ENCODE data around the gene PHACTR1.
A peak's percentile ranks its signal among the peaks of the same experiment; 100 is the strongest.

Gene PHACTR1

DNA sequence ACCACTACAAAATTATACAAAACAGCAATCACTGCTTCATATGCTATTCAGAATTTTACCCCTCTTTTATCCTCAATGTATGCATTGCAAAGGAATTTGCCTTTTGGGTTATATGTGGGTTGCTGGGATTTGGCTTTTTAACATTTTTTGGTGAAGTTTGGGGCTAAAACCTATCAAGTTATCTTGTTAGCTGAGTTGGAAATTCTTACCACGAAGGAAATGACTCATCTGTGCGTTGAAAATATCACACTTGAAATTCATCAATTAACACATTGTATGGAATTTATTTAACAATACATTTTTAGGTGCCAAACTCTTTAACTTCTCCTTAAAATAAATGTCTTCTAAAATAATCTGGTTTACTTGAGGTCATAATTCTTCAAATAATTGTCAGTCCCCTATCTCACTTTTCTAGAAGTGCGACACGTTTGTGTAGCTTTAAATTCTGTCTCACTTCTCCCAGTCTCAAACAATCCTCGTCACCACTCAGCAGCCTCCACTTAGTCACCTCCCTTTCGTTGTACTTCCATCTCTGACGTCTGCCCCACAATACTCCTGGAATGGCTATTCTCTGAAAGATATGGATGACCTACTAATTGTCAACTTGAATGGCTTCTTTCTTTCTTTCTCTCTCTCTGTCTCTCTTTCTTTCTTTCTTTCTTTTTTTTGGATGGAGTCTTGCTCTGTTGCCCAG, 88.5 kb downstream of the PHACTR1 start:
- no peak for DNase-seq

DNA sequence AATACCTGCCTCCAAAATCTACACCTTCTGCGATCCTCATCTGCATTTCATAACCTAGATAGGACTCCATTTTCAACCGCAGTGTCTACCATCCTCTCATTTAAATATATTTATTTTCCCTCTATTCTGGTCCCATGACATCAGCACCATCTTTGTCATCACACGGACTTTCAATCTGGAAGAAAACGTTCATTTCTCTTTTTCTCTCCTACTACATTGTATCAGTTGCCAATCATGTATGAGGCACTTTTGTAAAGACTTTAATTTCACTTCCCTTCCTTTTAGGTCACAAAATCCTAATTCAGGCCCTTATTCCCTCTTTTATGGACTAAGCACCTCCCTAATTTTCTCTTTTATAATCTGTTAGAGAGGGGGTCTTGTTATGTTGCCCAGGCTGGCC, 89.6 kb downstream of the PHACTR1 start:
- DNase-seq: no peak

DNA sequence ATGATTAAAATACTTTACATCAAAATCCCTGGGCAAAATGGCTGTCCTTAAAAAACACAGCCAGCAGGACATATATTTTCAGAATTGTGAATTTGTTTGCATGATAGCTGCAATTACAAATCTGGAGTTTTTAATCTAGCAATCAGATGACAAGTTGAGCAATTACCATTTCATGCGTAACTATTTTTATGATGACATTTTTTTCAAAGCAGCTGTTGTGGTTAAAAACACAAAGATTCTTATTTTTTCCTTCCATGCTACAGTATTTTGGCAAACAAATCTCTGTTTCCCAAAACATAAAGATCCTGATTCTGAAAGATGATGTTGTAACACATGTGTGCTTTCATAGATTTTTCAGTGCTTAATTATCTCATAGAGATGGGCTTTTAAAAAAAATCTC, 90.2 kb downstream of the PHACTR1 start:
- DNase-seq: peak; percentile 8

DNA sequence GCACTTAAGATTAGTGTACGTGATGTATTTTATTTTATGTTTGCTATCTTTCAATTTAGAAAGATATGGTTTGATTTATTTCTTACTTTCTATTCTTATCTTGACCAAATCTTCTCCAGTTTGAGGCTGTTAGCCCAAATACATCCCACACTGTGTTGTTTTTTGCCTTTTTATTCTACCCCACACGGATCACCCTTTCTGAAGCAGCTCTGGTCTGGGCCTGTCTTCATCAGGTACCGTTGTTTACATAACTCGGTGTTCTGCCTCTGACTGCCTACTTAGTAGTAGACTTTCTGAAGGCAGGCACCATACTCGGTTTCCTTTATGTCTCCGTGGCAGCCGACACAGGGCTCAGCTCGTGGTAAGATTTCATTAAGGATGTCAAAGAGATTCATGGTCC, 95.0 kb downstream of the PHACTR1 start:
- no peak for DNase-seq

DNA sequence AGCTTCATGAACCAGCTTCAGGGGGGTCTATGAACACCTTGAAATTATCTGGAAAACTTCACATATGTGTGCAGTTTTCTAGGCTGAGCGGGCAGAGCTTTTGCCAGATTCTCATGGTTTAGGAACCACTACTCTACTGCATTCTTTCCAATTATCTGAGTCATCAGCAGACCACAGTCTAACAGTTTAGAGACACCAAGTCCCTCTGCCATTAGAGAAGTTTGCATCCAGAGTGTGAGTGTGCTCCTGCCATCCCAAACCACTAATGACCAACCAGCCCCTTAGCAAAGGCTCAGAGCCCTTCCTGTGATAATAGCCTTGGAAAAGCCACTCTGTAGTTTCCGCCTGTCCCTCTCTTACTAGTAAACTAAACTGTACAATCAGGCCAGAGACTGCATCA, 96.8 kb downstream of the PHACTR1 start:
- DNase-seq: no peak

DNA sequence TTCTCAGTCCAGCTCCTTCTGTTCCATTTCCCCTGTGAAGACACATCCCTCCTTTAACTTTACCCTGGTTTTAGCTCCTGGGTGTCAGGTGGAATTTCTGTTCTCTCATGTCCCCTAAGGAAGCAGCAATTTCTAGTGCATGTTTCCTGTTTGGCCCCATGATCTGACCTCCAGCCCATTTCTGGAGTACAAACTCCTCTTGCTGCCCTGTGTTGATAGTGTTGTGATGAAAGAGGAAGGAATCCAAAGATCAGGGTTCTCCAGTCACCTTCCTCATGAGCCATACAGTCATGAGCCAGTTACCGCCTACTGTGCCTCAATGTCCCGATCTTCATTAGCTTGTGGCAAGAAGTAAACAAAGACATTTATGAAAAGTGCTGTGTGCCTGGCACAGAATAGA, 97.4 kb downstream of the PHACTR1 start:
- DNase-seq: no peak

DNA sequence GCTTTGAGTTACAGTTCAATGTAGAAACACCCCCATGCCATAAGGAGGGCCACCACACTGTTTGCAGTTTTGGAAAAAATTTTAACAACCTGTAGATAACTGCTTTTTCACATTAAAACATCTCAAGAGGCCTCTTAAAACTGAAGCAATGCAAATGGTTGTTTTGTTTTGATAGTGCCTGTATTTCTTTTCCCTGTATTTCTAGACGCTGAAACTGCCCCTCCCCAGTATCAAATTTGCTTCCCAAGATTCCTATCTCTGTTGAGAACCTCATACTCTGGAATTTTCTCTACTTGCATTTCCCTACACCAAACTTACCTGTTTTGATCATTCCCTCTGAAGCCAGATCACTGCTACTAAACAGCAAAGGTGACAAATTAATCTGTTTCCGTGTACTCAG, 98.5 kb downstream of the PHACTR1 start:
- no peak for DNase-seq

DNA sequence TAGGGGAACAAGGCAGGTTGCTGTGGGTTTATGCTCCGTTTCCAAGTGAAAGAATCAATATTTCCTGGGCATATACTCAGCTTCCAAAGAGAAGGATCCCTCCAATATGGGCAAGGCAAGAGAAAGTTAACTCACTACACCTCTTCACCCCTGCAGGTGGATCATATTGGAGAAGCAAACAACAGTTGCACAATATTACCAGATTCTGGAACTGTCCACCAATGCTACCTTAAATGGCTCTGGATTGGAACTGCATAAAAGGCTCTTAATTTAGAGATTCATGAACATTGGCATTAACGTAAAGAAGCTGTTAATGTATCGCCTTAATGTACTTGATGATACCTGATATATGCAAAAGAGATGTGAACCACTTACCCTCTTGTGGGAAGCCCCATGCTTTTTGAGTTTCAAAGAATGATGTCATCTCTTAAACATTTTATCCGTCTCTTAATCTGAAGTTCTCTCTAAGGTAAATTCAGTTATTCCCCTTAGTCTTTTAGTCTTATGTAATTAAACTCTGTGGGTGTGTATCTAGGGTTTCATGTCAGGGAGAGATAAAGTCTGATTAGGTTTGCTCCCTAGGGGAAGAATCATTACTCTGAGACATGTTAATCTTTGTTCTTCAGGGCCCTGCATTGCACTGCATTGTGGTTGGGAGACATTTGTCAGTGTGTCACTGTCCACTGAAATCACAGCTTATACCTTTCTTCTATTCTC, 99.5 kb downstream of the PHACTR1 start:
- no peak for DNase-seq

DNA sequence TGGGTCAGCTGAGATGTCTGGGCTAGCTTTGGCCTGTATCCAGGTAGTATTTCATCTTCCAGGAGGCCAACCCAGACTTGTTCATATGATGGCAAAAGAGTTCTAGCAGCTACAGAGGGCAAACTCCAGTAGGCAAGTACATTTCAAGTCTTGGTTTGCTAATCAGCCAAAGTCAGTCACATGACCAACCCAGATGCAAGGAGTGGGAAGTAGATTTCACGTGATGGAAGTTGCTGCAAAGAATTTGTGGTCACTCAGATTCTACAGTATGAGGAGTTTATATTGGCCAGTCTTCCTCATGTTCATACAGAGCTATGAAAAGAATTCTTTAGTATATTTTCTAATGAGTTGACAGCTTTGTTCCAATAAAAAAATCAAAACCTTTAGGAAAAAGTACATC, 101.8 kb downstream of the PHACTR1 start:
- no peak for DNase-seq

DNA sequence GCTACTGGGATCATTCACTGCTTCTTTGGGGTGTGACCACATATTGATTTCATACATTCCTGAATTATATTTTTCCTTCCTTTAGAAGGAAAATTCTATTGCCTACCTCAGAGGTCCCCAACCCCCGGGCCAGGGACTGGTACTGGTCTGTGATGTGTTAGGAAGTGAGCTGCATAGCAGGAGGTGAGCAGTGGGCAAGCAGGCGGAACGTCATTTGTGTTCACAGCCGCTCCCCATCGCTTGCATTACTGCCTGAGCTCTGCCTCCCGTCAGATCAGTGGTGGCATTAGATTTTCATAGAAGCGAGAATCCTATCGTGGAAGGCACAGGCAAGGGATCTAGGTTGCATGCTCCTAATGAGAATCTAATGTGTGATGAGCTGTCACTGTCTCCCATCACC, 107.3 kb downstream of the PHACTR1 start:
- no peak for DNase-seq

DNA sequence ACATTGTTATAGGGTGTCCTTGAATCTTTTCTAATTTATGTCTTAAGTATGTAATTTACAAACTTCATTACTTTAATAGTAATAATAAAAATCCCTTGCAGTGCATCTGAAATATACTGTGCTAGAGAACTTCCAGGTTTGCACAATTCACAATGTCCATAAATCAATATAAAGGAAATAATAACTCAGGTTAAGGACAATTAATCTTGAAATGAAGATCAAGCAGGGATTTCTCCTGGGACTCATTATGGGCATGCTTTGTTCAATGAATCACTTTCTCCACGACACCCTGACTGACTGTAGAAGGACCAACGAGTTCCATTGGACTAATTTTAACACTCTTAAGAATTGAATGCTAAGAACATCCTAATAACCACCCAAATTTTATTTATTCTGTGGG, 110.0 kb downstream of the PHACTR1 start:
- peak; percentile 51 for DNase-seq

DNA sequence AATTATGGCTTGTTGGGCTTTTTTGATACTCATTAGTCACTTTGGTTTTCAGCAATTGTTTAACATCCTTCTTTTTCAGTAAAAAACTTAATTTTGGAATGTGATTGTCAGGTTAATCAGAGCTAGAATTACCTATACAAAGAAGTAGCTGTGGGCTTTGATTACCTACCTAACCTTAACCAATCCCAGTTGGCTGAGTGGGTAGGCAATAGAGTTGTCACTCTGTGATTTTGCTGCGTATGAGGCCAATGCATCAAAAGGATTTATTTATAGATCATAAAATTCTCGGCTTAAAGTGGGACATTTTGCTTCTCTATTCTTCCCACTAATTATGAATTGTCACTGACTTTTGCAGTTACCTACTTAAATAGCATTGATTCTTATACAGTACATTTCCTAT, 111.4 kb downstream of the PHACTR1 start:
- DNase-seq: no peak

DNA sequence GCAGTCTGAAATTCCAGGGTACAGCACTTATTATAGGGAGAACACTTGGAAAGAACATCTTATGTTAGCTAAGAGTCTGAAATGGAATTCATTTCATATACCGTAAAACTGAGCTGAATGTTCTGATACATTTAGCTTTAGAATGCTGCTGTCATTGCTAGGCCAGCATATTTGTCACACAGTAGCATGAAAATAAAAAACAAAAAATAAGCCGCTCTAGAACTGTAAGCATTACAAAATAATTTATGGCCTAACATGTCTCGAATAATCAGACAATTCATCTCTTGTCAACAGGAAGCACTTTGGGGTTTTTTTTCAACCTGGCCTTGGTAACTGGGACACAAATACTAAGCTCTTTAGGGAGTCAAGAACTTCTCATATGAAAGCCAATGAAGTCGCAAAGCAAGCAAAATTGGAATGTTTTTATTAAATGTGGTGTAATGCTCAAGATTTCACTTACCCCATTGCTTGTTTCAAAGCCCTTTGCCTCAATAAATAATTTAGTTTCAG, 115.7 kb downstream of the PHACTR1 start:
- DNase-seq: no peak

DNA sequence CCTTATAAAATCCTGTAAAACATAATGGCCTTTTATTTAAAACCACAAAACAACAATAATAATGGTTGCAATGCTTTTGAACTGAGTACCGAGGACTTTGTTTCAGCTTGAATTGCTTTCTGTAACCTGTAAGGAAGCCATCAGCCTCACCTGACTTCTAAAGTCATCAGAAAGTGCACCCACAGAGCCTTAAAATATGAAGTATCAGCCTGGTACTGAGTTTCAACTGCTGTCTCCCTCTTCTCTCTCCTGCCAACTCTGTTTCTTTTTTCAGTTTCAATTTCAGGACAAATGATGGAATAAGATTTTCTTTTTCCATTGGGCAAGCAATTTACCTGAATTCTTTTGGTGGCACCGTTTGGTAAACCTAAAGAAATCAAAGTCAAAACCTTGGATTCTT, 119.4 kb downstream of the PHACTR1 start:
- no peak for DNase-seq

DNA sequence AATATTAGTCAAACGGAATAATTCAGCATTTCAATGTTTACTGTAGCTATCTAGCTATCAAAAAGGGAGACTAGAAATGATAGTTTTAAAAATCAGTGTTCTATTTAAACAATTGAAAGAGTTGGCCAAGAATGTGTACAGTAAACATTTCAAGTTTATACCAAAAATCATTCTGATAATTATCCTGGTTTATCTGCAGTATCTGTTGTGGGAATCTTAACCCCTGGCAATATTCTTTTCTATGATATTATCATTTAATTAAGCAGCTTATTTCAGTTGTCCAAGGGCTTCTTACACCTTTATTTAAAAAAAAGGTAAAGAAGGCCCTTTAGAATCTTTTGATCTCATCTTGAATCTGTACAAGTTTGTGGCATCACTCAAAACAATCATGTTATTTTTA, 125.1 kb downstream of the PHACTR1 start:
- DNase-seq: no peak

DNA sequence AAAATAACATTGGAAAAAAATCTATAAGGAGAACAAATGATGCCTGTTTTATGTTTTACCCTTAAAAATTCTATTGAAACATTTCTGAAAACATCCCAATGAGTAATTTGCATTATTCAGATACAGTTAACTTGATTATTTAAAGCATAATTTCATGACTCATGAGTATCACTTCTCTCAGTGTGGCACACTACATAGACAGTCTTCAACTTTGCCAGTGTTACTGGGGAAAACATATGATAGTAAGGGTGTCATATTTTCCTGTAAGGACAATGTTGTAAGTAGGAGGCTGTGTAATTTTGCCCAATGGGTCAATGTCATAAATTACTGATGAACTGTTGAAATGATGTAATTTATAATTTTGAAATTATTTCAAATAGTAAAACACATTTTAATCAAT, 125.5 kb downstream of the PHACTR1 start:
- no peak for DNase-seq

DNA sequence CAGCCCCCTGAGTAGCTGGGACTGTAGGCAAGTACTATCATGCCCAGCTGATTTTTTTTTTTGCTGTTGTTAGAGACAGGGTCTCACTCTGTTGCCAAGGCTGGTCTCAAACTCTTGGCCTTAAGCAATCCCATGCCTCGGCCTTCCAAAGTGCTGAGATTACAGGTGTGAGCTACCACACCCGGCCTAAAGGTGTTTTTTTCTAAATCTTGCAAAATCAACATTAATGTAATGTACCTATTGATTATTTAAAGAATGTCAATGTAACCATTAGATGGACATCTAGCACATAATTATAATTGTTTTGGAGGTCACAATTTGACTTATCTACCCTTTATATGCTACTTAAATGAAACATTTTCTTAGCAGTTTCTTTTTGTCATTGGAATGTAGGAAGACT, 126.1 kb downstream of the PHACTR1 start:
- DNase-seq: no peak

DNA sequence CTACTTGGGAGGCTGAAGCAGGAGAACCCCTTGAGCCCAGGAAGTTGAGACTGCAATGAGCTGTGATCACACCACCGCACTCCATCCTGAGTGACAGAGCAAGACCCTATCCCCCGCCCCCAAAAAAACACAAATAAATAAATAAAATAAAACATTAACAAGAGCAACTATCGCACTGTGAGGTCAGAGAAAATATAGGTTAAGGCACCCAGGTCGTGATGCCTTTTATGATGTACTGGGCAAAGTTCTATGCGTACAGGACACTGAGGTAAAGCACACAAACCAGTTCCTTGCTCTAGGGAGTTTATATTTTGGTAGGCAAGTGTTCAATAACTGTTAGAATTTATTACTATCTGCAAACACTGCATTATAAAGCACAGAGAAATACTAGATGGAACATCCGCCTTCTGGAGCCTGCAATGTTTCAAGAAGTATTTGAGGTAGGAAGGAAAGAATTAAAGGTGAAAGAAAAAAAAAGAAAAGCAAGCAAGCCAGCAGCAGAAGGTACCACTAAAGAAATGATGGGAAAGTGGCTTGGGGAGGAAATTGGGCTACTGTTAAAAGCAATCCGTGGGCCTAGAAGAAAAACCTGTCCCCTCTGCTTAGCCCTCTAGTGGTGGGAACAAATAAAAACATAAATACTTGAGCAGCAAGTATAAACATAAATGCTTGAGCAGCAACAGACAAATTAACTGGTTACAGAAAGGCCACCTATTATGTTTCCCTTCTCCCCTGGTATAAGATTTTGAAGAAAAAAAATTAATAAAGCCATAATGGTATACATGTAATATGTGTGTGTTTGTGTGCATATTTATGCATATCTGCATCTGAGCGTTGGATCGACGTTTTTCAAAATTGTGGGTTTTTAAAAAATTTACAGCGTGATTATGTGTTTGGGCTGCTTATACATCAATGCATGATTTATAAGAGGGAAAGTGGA, 128.0 kb downstream of the PHACTR1 start:
- DNase-seq: peak; percentile 42

DNA sequence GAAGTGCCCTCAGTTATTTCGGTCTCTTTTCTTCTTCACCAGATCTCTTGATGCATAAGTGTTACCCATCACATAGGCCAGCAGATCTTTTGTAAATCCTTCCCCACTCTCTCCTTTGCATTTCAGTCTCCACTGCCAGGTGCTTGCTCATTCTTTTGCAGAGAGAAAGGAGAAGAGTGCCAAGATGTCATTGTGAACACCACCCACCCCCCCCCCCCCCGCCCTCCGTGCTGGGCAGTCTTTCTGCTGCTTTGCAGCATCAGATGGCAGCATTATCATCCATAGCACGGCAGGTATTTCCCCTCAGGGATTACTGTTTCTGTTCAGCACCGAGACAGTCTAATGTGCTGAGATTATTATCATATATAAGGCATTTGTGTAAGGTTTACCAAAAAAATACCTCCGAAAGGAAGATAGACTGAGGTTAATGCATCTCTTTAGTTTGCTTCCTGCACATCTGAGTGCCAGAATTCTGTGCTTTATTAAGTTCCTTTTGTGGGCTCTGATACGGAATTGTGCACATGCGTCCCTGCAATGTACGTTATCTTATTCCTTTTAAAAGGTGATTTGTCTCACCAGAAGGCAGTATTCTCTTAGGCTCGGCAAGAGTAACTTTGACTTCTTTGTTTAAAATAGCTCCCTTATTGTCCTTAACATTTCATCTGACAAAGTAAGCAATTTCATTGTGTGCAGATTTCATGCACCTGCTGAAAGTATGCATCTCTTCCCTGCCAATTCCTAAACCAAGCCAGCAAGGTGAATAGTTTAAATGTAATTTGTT, 128.8 kb downstream of the PHACTR1 start:
- DNase-seq: no peak

DNA sequence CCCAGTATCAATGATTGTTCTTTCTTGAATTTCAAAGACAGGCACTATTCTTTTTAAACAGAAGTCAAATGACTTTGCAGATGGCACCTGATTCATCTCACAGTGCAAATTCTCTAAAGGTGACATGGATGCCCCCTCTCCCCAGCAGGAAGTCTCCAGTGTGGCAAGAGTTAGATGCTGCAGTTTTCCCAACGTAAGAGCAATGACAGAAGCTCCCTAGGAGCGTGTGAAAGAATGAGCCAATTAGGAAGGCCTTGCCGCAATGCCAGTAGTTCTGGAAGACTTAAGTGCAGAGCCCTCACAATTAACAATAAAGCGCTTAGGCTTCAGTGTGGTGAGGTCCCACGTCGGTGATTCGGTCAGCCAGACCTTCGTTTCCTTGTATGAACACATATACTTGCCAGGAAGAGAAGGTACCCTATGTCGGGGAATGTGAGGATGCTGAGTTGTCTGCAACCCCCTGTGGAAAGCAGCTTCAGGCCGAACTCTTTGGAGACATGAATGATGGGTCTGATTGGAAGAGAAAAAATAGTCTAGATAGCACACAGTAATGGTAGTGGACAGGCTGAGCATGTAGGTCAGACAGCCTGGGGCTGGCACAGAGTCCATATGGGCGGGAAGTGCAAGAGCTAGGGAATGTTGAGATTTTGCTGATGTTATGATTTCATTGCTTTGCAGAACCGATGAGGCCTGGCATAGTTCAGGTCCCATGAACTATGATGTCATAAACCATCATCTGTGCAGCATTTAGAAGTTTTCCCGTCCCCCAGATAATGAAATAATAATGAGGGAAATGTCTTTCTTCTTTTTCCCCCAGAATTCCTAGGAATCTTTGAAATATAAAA, 132.6 kb downstream of the PHACTR1 start:
- DNase-seq: no peak

DNA sequence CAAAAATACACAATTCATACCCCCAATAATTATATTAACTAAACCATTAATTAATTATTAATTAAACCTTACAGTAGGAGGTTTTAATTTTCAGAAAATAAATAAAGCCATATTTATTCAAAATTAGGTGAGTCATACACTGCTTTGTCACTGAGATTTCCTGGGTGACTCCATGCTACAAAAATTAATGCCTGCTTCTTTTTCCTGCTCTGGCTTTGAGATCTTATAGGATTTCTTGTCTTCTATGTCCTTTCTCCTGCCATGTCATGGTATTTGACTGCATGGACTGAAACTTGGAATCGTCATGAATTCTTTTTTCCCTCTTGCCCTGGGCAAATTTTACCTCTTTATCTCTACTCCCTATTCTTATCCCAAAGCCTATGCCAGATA, 133.2 kb downstream of the PHACTR1 start:
- DNase-seq: no peak
